Kidney (tissue), 14 donors: Measurements from ENCODE around the gene IL4I1. TPM values are rescaled to one million over a fixed set of nuclear protein-coding genes. Genes with fewer than 3 reads are reported as not detected.

Experiments
- DNase-seq, 5 donors: peaks; one replicate each; pipeline ENCODE4 v3.0.0-alpha.2; 2013 to 2020
- FAIRE-seq: peaks from 2 replicates; lab custom pipeline; 2012; peaks lifted over from hg19 to GRCh38; lab: Jason Lieb, UNC
- H3K27ac ChIP-seq, 2 donors: one replicate each; pipeline ENCODE4 v1.7.0; 2013; ENCODE audit warnings: low read depth in 2 of 2, low read length in 2 of 2, inconsistent platforms in 1 of 2
- H3K27me3 ChIP-seq: one replicate; pipeline ENCODE4 v1.7.1; 2013; ENCODE audit warnings: low read length, inconsistent platforms; ENCODE audit not compliant: control insufficient read depth, insufficient read depth
- H3K36me3 ChIP-seq, 3 donors: one replicate each; pipeline versions ENCODE4 v1.7.0 to v1.7.1; 2013; ENCODE audit warnings: low read length in 3 of 3, control low read depth in 1 of 3, inconsistent platforms in 1 of 3; ENCODE audit not compliant: insufficient read depth in 3 of 3, control insufficient read depth in 2 of 3
- H3K4me1 ChIP-seq, 3 donors: one replicate each; pipeline versions ENCODE4 v1.7.0 to v1.7.1; 2013; ENCODE audit warnings: low read length in 3 of 3, inconsistent platforms in 1 of 3, low read depth in 1 of 3; ENCODE audit not compliant: control insufficient read depth in 2 of 3, insufficient read depth in 2 of 3
- H3K4me3 ChIP-seq, 3 donors: one replicate each; pipeline versions ENCODE4 v1.7.0 to v1.8.1; 2013; ENCODE audit warnings: low read length in 3 of 3, control low read depth in 1 of 3, inconsistent platforms in 1 of 3
- H3K9ac ChIP-seq, 3 donors: one replicate each; pipeline versions ENCODE4 v1.7.0 to v1.7.1; 2013; ENCODE audit warnings: low read length in 3 of 3, control low read depth in 1 of 3, inconsistent platforms in 1 of 3
- H3K9me3 ChIP-seq, 3 donors: one replicate each; pipeline versions ENCODE4 v1.7.0 to v1.7.1; 2013; ENCODE audit warnings: low read length in 3 of 3, control low read depth in 1 of 3, inconsistent platforms in 1 of 3; ENCODE audit not compliant: control insufficient read depth in 2 of 3, insufficient read depth in 1 of 3
- CTCF ChIP-seq: IDR thresholded peaks from 3 replicates; pipeline ENCODE4 v1.5.1; 2012; ENCODE audit warnings: mild to moderate bottlenecking, moderate library complexity, borderline replicate concordance; ENCODE audit not compliant: insufficient read depth; ENCODE audit errors: extremely low read depth
- intact Hi-C: fragments of 100-400 bp; cut with DNase I; formaldehyde crosslinking; loops from one replicate; pipeline ENCODE4 v1.11.1; 2022
- polyA plus RNA-seq: library from polyadenylated mRNA; stranded (reverse); fragments of 350-450 nt; fragmentation: Illumina TruSeq; extraction: RNeasy Lipid Tissue Mini Kit (QIAGEN cat#74804); gene quantifications from one replicate; pipeline ENCODE4 v1.2.3, GENCODE V29; 2014; ENCODE audit warnings: low read depth, low replicate concordance; ENCODE audit not compliant: insufficient read depth
- total RNA-seq: library from RNA; stranded (reverse); fragmentation: NEBNext Ultra II Directional; extraction: Animal tissue kit (Norgen Biotek cat#: 25700); gene quantifications from one replicate; pipeline ENCODE4 v1.2.1, GENCODE V29; 2021
- donor health status: control.
- donor health status: control.
- donor health status: control.
- donor health status: control.
- donor health status: control.
- donor health status: DM: yes; HTN: yes; CAD: no.
- donor health status: Normal renal cell carcinoma (clear cell type).

IL4I1 gene
- total and polyA plus RNA-seq, 2 donors from 2014 or later: 0.82 to 12.8 TPM

- no peaks in the 10 kb centered on the region for H3K27me3 ChIP-seq
- H3K9ac ChIP-seq: no peak overlapping the region
- H3K27ac ChIP-seq: no peak overlapping the region
- peak in 2 of 5 donors; percentile 45 to 70 for DNase-seq
- H3K36me3 ChIP-seq: peaks cover 8 to 63% (median 34%) of the 10 kb centered on the region in 3 donors
- TF ChIP-seq CTCF: no peak
- intact Hi-C loops: no loop called here
- FAIRE-seq: no peak
- peaks cover 0 to 11% (median 6%) of the 10 kb centered on the region in 3 donors for H3K4me1 ChIP-seq
- peaks cover 0 to 5% (median 0%) of the 10 kb centered on the region in 3 donors for H3K9me3 ChIP-seq
- H3K4me3 ChIP-seq: no peak overlapping the region
Observed at GRCh38 chr19:49881672-49882394, 14.9 kb downstream of the IL4I1 start.

DNA sequence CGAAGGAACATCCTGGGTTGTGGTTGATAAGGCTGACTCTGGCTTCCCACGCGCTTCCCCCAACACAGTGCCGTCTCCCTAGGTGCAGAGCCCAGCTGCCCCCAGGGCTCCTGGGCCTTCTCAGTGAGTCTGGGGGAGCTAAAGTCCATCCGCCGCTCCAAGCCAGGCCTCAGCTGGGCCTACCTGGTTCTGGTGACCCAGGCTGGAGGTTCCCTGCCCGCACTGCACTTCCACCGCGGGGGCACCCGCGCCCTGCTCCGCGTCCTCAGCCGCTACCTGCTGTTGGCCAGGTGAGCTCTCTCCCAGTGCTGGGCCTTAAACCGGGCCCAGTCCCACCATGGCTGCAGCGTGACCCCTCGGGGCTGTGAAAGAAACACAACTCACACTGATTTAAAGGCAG, 15.5 kb downstream of the IL4I1 start:
- H3K9me3 ChIP-seq: peaks cover 0 to 5% (median 0%) of the 10 kb centered on the region in 3 donors
- H3K36me3 ChIP-seq: peaks cover 8 to 63% (median 34%) of the 10 kb centered on the region in 3 donors
- FAIRE-seq: no peak
- H3K4me3 ChIP-seq: no peak overlapping the region
- DNase-seq: peak in 2 of 5 donors; percentile 43 to 81
- no peaks in the 10 kb centered on the region for H3K27me3 ChIP-seq
- intact Hi-C loops: no loop called here
- H3K4me1 ChIP-seq: peaks cover 0 to 11% (median 6%) of the 10 kb centered on the region in 3 donors
- H3K27ac ChIP-seq: no peak overlapping the region
- no peak for TF ChIP-seq CTCF
- H3K9ac ChIP-seq: no peak overlapping the region

- DNase-seq (peak in 1 of 5 donors; percentile 58), FAIRE-seq (no peak)
- peaks cover 8 to 63% (median 34%) of the 10 kb centered on the region in 3 donors for H3K36me3 ChIP-seq
- H3K9ac ChIP-seq: no peak overlapping the region
- no peak overlapping the region for H3K27ac ChIP-seq
- H3K9me3 ChIP-seq: peaks cover 0 to 5% (median 0%) of the 10 kb centered on the region in 3 donors
- intact Hi-C loops: no loop called here
- TF ChIP-seq CTCF: no peak
- H3K27me3 ChIP-seq: no peaks in the 10 kb centered on the region
- no peak overlapping the region for H3K4me3 ChIP-seq
- H3K4me1 ChIP-seq: peaks cover 0 to 17% (median 10%) of the 10 kb centered on the region in 3 donors
Observed at GRCh38 chr19:49880162-49880869, 16.4 kb downstream of the IL4I1 start.
